Measurements from ENCODE around the gene PLXNA4. TPM values are rescaled to one million over a fixed set of nuclear protein-coding genes. Genes with fewer than 3 reads are reported as not detected.

The PLXNA4 gene
- total and polyA plus RNA-seq, 2 experiments from 2014 or later = 0.32 TPM; not detected in 1

DNA sequence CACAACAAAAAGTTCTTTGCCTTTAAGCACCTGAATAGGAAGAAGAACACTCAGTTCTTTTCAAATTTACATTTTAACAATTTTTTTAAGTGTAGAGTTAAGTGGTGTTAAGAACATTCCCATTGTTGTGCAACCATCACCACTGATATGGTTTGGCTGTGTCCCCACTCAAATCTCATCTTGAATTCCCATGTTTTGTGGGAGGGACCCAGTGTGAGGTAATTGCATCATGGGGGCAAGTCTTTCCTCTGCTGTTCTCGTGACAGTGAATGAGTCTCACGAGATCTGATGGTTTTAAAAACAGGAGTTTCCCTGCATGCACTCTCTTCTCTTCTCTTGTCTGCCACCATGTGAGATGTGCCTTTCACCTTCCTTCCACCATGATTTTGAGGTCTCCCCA is 155.7 kb downstream of the PLXNA4 start:
- H3K4me3 ChIP-seq = no peak overlapping the region
- no peaks in the 10 kb centered on the region for H3K27me3 ChIP-seq (replicated peaks; ENCODE audit: insufficient read depth)
- no peaks in the 10 kb centered on the region for H4K20me1 ChIP-seq (ENCODE audit: insufficient read depth)
- no peaks in the 10 kb centered on the region for H3K4me1 ChIP-seq (ENCODE audit: insufficient read depth)
- WGBS, 2 experiments (ENCODE audit: low coverage in 1 of 2, low lambda C conversion rate in 2 of 2, missing lambda C conversion rate in 2 of 2) = 53 to 63% methylated on average over 2 of the region's 2 CpGs
- H3K9ac ChIP-seq = no peak overlapping the region
- in situ Hi-C loops (cut with MboI) = no loop called here
- DNase-seq = no peak
- H3K27ac ChIP-seq = no peak overlapping the region
- no peak overlapping the region for H2AFZ ChIP-seq
- no peaks in the 10 kb centered on the region for H3F3A ChIP-seq (ENCODE audit: insufficient read depth)
- H3K9me3 ChIP-seq (ENCODE audit: low read depth) = no peaks in the 10 kb centered on the region
- H3K79me2 ChIP-seq (ENCODE audit: insufficient read depth) = no peaks in the 10 kb centered on the region
- no peaks in the 10 kb centered on the region for H3K36me3 ChIP-seq (ENCODE audit: low read depth)
- TF ChIP-seq EZH2 (IDR thresholded peaks at IDR 0.05; ENCODE audit: insufficient read depth, poor library complexity, severe bottlenecking) (no peak), EZH2phosphoT487 (IDR thresholded peaks at IDR 0.05; ENCODE audit: insufficient read depth, low read depth) (no peak)
- H3K9me2 ChIP-seq (ENCODE audit: insufficient read depth) = no peaks in the 10 kb centered on the region
- no peak overlapping the region for H3K4me2 ChIP-seq (ENCODE audit: unreplicated experiment)

GRCh38 chr7:132419542-132419941 is 156.7 kb downstream of the PLXNA4 start:
- no peak for TF ChIP-seq EZH2phosphoT487 (IDR thresholded peaks at IDR 0.05; ENCODE audit: insufficient read depth, low read depth)
- no peak for TF ChIP-seq EZH2 (IDR thresholded peaks at IDR 0.05; ENCODE audit: insufficient read depth, poor library complexity, severe bottlenecking)
- H3K36me3 ChIP-seq (ENCODE audit: low read depth) = no peaks in the 10 kb centered on the region
- no peaks in the 10 kb centered on the region for H3K9me3 ChIP-seq (ENCODE audit: low read depth)
- no peak overlapping the region for H2AFZ ChIP-seq
- H3K27me3 ChIP-seq (replicated peaks; ENCODE audit: insufficient read depth) = no peaks in the 10 kb centered on the region
- WGBS, 2 experiments (ENCODE audit: low coverage in 1 of 2, low lambda C conversion rate in 2 of 2, missing lambda C conversion rate in 2 of 2) = 54 to 57% methylated on average over 2 of the region's 2 CpGs
- H3K4me2 ChIP-seq (ENCODE audit: unreplicated experiment) = no peak overlapping the region
- no peak overlapping the region for H3K27ac ChIP-seq
- no peak for DNase-seq
- no peaks in the 10 kb centered on the region for H3K79me2 ChIP-seq (ENCODE audit: insufficient read depth)
- no peak overlapping the region for H3K4me3 ChIP-seq
- no peaks in the 10 kb centered on the region for H3F3A ChIP-seq (ENCODE audit: insufficient read depth)
- in situ Hi-C loops (cut with MboI) = no loop called here
- no peaks in the 10 kb centered on the region for H4K20me1 ChIP-seq (ENCODE audit: insufficient read depth)
- H3K9ac ChIP-seq = no peak overlapping the region
- no peaks in the 10 kb centered on the region for H3K9me2 ChIP-seq (ENCODE audit: insufficient read depth)
- H3K4me1 ChIP-seq (ENCODE audit: insufficient read depth) = no peaks in the 10 kb centered on the region

DNA sequence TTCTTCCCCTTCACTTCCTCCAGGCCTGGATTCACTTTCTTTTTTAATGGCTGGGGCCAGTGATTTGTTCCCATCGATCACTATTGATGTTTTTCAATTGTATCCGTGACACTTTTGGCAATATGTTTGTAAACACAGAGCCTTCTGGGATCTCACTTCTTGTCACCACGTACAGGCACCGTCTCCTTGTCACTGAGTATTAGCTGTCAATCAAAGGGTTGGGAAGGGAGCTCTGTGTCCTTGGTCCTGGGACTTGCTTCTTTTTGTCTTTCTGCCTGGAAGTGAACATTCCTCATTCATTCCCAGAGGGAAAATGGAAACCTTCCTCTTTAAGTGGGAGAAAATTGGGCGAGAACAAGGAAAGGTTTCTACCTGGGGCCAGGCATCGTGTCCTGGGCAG is 157.4 kb downstream of the PLXNA4 start:
- TF ChIP-seq EZH2 (IDR thresholded peaks at IDR 0.05; ENCODE audit: insufficient read depth, poor library complexity, severe bottlenecking) (no peak), EZH2phosphoT487 (IDR thresholded peaks at IDR 0.05; ENCODE audit: insufficient read depth, low read depth) (no peak)
- Histone ChIP-seq H3K27ac (no peak overlapping the region), H3K79me2 (ENCODE audit: insufficient read depth) (no peaks in the 10 kb centered on the region), H3K4me1 (ENCODE audit: insufficient read depth) (no peaks in the 10 kb centered on the region), H3F3A (ENCODE audit: insufficient read depth) (no peaks in the 10 kb centered on the region), H4K20me1 (ENCODE audit: insufficient read depth) (no peaks in the 10 kb centered on the region), H3K9me2 (ENCODE audit: insufficient read depth) (no peaks in the 10 kb centered on the region), H2AFZ (no peak overlapping the region), H3K9me3 (ENCODE audit: low read depth) (no peaks in the 10 kb centered on the region), H3K36me3 (ENCODE audit: low read depth) (no peaks in the 10 kb centered on the region), H3K9ac (no peak overlapping the region), H3K4me2 (ENCODE audit: unreplicated experiment) (no peak overlapping the region), H3K4me3 (no peak overlapping the region), H3K27me3 (replicated peaks; ENCODE audit: insufficient read depth) (no peaks in the 10 kb centered on the region)
- no peak for DNase-seq
- in situ Hi-C loops (cut with MboI) = no loop called here
- WGBS, 2 experiments (ENCODE audit: low coverage in 1 of 2, low lambda C conversion rate in 2 of 2, missing lambda C conversion rate in 2 of 2) = 48 to 53% methylated on average over 6 of the region's 6 CpGs

DNA sequence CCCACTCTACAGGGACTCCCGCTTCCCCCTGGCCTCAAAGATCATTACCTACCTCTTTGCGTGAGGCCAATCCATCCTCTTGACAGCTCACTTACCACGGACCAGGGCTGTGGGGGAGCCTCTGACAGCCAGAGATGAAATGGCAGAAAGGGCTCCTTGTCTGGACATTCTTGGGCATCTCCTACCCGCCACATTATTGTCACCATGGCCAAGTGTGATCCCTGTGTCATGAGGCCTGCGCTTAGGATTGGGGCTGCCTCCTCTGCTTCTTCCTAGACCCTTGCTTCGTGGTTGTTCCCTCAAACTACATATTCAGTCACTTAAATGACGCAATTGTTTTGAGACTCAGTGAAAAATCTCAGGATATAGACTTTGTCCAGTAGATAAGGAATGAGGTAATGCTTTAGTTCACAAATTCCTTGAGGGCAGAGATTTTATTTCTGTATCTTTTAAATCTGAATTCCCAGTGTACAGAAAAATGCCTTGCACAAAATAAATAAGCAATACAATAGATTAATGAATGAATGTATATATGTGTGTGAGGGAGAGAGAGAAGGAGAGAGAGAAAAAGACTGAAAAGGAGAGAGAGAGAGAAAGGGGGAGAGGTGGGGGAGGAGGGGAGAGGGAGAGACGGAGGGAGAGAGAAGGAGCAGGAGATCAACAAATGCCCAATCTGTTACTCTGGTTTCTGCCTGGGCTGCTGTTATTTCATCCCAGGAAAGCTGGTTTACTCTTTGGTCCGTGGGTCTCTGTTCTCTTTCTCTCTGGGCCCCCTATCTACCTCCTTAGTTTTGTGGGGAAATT is 159.0 kb downstream of the PLXNA4 start:
- Histone ChIP-seq H3K9me3 (ENCODE audit: low read depth) (no peaks in the 10 kb centered on the region), H2AFZ (no peak overlapping the region), H3K9me2 (ENCODE audit: insufficient read depth) (no peaks in the 10 kb centered on the region), H4K20me1 (ENCODE audit: insufficient read depth) (no peaks in the 10 kb centered on the region), H3F3A (ENCODE audit: insufficient read depth) (no peaks in the 10 kb centered on the region), H3K4me2 (ENCODE audit: unreplicated experiment) (no peak overlapping the region), H3K79me2 (ENCODE audit: insufficient read depth) (no peaks in the 10 kb centered on the region), H3K9ac (no peak overlapping the region), H3K4me1 (ENCODE audit: insufficient read depth) (no peaks in the 10 kb centered on the region), H3K4me3 (no peak overlapping the region), H3K27ac (no peak overlapping the region), H3K36me3 (ENCODE audit: low read depth) (no peaks in the 10 kb centered on the region), H3K27me3 (replicated peaks; ENCODE audit: insufficient read depth) (no peaks in the 10 kb centered on the region)
- no peak for TF ChIP-seq EZH2 (IDR thresholded peaks at IDR 0.05; ENCODE audit: insufficient read depth, poor library complexity, severe bottlenecking)
- TF ChIP-seq EZH2phosphoT487 (IDR thresholded peaks at IDR 0.05; ENCODE audit: insufficient read depth, low read depth) = no peak
- 44 to 49% methylated on average over 8 to 9 of the region's 9 CpGs for WGBS, 2 experiments (ENCODE audit: low coverage in 1 of 2, low lambda C conversion rate in 2 of 2, missing lambda C conversion rate in 2 of 2)
- no peak for DNase-seq
- in situ Hi-C loops (cut with MboI) = no loop called here

All from GM23248 (cell line).